Mononuclear cell (primary cell): Measurements from ENCODE around the gene TTC31. TPM values are rescaled to one million over a fixed set of nuclear protein-coding genes. Genes with fewer than 3 reads are reported as not detected.

Experiments
- H3K27me3 ChIP-seq: 2 replicates; pipeline ENCODE4 v1.6.0; 2011; ENCODE audit warnings: low read length, control low read depth; ENCODE audit not compliant: insufficient read depth
- H3K4me1 ChIP-seq: 2 replicates; pipeline ENCODE4 v1.5.1; 2011; ENCODE audit warnings: mild to moderate bottlenecking, low read length, control low read depth; ENCODE audit not compliant: insufficient read depth
- H3K4me3 ChIP-seq: 2 replicates; pipeline ENCODE4 v1.5.1; 2011; ENCODE audit warnings: mild to moderate bottlenecking, low read length, moderate library complexity
- H3K9me3 ChIP-seq: 2 replicates; pipeline ENCODE4 v1.5.1; 2011; ENCODE audit warnings: low read depth, mild to moderate bottlenecking, control low read depth, low read length
- total RNA-seq: library from RNA; depleted of rRNA; stranded (reverse); fragments of >200 nt; gene quantifications from one replicate; pipeline ENCODE4 v1.2.3, GENCODE V29; 2012

The TTC31 gene
- total RNA-seq, 1 donor: 14.0 TPM

DNA sequence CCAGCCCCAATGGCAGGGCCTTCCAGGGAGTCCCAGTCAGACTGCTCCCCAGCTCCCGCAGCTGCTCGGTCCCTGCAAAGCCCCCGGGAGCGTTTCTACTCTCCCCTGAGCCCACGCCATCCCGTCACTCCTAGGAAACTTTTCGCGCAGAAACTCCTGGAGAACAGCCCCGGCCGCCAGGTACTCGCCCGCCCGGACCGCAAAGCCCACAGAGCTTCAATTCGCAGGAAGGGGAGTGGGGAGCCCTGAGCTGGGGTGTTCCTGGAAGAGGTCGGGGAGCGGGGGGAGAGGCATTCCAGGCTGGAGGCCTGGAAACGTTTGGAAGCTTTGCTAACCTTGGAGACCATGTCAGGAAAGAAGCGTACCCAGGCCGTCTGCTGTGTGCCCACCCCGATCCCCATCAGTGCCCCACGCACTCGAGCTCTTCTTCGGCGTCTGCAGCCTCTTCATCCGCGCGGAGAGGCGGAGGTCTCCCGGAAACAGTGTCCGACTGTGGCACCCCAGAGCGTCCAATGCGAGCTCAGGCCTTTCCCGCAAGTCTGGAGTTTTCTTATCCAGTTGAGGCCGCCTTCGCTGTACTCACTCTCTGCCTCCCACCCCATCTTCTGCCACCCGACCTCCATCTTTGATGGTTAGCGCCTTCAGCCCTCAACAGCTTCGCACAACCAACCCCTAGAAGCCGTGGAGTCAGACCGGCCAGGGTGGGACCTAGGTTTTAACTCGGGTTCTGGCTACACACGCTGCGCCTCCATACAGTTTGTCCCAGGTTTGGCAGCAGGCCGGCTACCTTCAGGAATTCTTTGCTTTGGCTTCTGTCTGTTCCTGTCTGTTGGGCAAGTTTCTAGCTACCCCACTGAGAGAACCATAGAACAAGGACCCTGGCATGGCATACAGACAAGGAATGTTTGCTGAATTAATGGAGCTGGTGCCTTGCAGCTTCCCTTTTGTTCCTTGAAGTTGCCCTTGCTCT is 20.9 kb downstream of the TTC31 start:
- peaks cover 75% of the 10 kb centered on the region for H3K4me1 ChIP-seq
- peak overlapping the region; percentile 45 for H3K4me3 ChIP-seq
- peaks cover 54% of the 10 kb centered on the region for H3K27me3 ChIP-seq
- no peaks in the 10 kb centered on the region for H3K9me3 ChIP-seq

DNA sequence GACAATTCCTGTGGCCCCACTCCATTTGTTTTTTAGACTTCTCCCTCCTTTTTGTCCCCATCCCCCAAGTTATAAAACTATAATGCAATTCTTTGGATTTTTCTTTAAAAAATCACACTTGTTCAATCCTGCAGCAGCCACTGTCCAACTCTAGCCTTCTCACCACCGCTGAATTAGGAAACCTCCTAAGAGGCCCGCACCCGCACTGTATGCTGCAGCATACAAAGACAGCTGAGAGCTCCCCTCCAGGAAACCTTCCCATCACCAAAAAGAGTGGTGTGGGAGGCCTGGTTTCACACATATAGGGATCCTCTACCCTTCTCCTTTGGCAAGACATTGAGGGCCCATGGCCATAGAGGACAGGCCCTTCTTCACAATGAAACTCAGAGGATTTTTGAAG is 21.7 kb downstream of the TTC31 start:
- peaks cover 52% of the 10 kb centered on the region for H3K27me3 ChIP-seq

GRCh38 chr2:74505448-74506246 is 22.8 kb downstream of the TTC31 start:
- Histone ChIP-seq H3K27me3 (peaks cover 52% of the 10 kb centered on the region), H3K4me3 (no peak overlapping the region), H3K9me3 (no peaks in the 10 kb centered on the region), H3K4me1 (peaks cover 63% of the 10 kb centered on the region)

More for the DNA sequence above, 21.7 kb downstream of the TTC31 start:
- H3K4me1 ChIP-seq: peaks cover 67% of the 10 kb centered on the region
- no peaks in the 10 kb centered on the region for H3K9me3 ChIP-seq
- no peak overlapping the region for H3K4me3 ChIP-seq

GRCh38 chr2:74507145-74507925 is 24.5 kb downstream of the TTC31 start, which contains the start of gene PCGF1:
Gene PCGF1, minus strand, starts transcription at chr2:74507695. Its CDS starts 27 bp downstream, at chr2:74507668.
- H3K27me3 ChIP-seq: peaks cover 52% of the 10 kb centered on the region
- H3K4me3 ChIP-seq: peak within 1 kb of the TSS; percentile 86
- H3K9me3 ChIP-seq: no peaks in the 10 kb centered on the region
- peaks cover 57% of the 10 kb centered on the region for H3K4me1 ChIP-seq

- Histone ChIP-seq H3K27me3 (peaks cover 51% of the 10 kb centered on the region), H3K9me3 (no peaks in the 10 kb centered on the region), H3K4me1 (peaks cover 50% of the 10 kb centered on the region), H3K4me3 (peak overlapping the region; percentile 86)
Measured at GRCh38 chr2:74507926-74508520, 25.1 kb downstream of the TTC31 start.

- Histone ChIP-seq H3K9me3 (no peaks in the 10 kb centered on the region), H3K27me3 (peaks cover 65% of the 10 kb centered on the region), H3K4me1 (peaks cover 48% of the 10 kb centered on the region), H3K4me3 (no peak overlapping the region)
Measured at GRCh38 chr2:74510272-74510671, 27.4 kb downstream of the TTC31 start.

DNA sequence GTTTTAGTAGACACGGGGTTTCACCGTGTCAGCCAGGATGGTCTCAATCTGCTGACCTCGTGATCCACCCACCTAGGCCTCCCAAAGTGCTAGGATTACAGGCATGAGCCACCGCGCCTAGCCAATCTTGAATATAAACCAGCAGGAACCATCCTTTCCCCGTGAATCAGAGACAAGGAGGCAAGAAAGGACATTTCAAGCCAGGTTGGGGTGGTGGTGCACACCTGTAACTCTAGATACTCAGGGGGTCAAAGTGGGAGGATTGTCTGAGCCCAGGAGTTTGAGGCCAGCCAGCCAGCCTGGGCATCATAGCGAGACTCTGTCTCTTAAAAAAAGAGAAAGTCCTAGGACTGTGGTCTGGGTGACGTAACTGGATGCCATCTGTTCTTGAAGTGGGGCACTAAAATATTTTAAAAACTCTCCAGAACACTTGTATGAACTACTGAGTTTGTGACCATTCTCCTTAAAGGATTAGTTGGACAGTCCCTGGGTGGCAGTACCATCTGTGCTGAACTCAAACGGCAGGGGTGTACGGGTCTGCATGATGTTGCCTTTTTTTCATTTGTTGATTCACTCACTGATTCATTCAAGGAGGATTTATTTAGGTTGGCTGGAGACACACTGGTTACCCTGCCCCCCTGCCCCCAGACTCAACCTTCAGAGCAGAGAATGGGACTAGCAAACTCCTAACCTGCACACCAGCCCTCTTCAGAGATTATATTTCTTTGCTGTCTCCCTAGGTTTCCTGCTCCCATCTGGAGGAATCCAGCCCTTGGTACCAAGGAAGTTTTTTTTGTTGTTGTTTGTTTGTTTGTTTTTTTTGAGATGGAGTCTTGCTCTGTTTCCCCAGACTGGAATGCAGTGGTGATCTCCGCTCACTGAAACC is 28.5 kb downstream of the TTC31 start:
- H3K4me1 ChIP-seq: peaks cover 48% of the 10 kb centered on the region
- no peak overlapping the region for H3K4me3 ChIP-seq
- H3K27me3 ChIP-seq: peaks cover 76% of the 10 kb centered on the region
- H3K9me3 ChIP-seq: no peaks in the 10 kb centered on the region

DNA sequence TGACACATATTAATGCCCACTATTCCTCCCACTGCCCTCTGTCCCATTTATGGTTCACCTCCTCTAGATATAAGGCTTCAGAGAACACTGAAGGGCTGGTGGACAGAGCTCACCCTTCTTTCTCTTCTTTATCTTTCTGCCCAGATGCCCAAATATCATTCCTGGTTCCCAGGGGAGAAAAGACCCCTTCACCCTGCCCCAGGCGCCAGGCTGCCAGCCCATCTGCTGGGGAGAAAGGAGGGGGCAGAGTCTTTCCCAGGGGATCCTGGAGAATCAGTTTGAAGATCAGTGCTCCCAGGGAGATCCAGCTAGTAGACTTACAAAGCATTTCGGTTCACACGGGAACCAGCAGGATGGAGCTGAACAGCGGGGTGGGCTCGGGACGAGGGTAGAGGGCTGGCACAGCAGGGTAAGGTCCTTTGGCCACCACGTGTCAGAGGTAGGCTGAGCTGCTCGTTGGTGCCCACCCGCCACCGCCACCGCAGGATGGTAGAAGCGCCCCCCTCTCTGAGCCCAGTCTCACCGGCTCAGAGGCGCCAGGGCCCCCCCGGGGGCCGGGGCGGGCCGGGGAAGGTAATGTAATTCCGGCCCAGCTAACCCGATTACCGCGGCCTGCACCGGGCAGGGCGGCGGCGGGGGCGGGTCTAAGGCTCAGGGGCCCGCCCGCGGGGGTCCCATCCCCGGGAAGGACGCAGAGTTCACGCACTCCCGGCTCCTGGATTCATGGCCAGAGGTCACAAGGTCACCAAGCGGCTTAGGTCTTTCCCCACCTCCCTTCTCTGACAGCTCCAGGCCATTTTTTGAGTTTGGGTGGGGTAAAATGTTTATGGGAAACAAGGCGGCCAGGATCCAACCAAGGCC is 30.1 kb downstream of the TTC31 start:
- Histone ChIP-seq H3K4me3 (no peak overlapping the region), H3K4me1 (peaks cover 42% of the 10 kb centered on the region), H3K27me3 (peaks cover 92% of the 10 kb centered on the region), H3K9me3 (no peaks in the 10 kb centered on the region)

- no peak overlapping the region for H3K4me3 ChIP-seq
Measured at GRCh38 chr2:74513605-74514367, 30.9 kb downstream of the TTC31 start.

GRCh38 chr2:74514368-74515270 is 31.7 kb downstream of the TTC31 start, which contains the start of gene TLX2:
Gene TLX2, plus strand, starts transcription at chr2:74514450. Its CDS starts 357 bp downstream, at chr2:74514807.
- Histone ChIP-seq H3K9me3 (no peaks in the 10 kb centered on the region), H3K27me3 (peaks cover 97% of the 10 kb centered on the region), H3K4me1 (peaks cover 37% of the 10 kb centered on the region), H3K4me3 (no peak within 1 kb of the TSS)

More at GRCh38 chr2:74513605-74514367, 30.9 kb downstream of the TTC31 start:
- Histone ChIP-seq H3K9me3 (no peaks in the 10 kb centered on the region), H3K27me3 (peaks cover 95% of the 10 kb centered on the region), H3K4me1 (peaks cover 37% of the 10 kb centered on the region)

DNA sequence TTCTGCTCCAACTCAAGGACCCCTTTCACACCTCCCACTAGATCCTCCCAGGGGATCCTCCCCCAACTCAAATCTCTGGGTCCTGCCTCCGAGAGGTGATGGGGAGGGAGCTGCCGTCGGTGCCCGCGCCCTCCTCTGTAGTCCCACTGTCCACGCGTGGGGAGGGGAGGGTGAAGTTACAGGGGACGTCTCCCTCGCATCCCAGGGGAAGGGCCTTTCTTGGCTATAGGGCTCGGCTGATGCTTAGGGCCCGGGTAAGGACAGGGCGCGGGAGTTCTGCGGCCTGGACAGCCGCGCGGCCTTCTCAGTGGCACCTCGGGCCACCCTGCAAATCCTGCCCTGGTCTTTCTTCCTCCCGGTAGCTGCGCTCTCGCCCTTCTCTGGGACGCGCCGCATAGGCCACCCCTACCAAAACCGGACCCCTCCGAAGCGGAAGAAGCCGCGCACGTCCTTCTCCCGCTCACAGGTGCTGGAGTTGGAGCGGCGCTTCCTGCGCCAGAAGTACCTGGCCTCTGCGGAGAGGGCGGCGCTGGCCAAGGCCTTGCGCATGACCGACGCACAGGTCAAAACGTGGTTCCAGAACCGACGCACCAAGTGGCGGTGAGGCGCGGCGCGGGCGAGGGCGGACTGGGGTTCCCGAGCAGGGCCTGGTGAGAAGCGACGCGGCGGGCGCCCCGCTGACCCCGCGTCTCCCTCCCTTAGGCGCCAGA is 32.5 kb downstream of the TTC31 start:
- peaks cover 97% of the 10 kb centered on the region for H3K27me3 ChIP-seq
- H3K9me3 ChIP-seq: no peaks in the 10 kb centered on the region
- peaks cover 37% of the 10 kb centered on the region for H3K4me1 ChIP-seq
- peak overlapping the region; percentile 24 for H3K4me3 ChIP-seq
